Gastrocnemius medialis (tissue), 4 donors: ENCODE measurements around the gene FGF13.

Experiments used
- CTCF ChIP-seq, 5 experiments: fragments of 450-650 bp in 3 of 5; fragments of 200-600 bp in 2 of 5; sonication (generic) in 2 of 5; IDR thresholded peaks in 4 of 5; conservative IDR thresholded peaks in 1 of 5; 1 replicate in 4 of 5; 2 replicates in 1 of 5; pipeline ENCODE4 v1.5.1; 2016 to 2019; ENCODE audit warnings: antibody characterized with exemption in 5 of 5, mild to moderate bottlenecking in 3 of 5, moderate library complexity in 3 of 5
- POLR2A ChIP-seq, 2 donors: fragments of 450-650 bp; IDR thresholded peaks; one replicate each; pipeline ENCODE4 v1.6.1; 2017; ENCODE audit warnings: antibody characterized with exemption in 2 of 2, mild to moderate bottlenecking in 2 of 2, moderate library complexity in 2 of 2

GRCh38 chrX:138745196-138745595, 33.7 kb upstream of the FGF13 start:
- TF ChIP-seq CTCF (IDR thresholded peaks at IDR 0.05 in 4 of 5, conservative IDR thresholded peaks at IDR 0.05 in 1 of 5), result peak; percentile 10 to 78 (median 52)
- TF ChIP-seq POLR2A (IDR thresholded peaks at IDR 0.05), result no peak
